Loucy (cell line): Measurements from ENCODE around the gene TRPV6.

Experiments
- H2AFZ ChIP-seq: fragments of 200-600 bp; sonication (generic); 2 replicates; pipeline ENCODE4 v1.6.0; 2016; ENCODE audit warnings: antibody characterized with exemption, mild to moderate bottlenecking, low read length, moderate library complexity
- H3F3A ChIP-seq: fragments of 200-600 bp; 2 replicates; pipeline ENCODE4 v1.6.0; 2016; ENCODE audit warnings: antibody characterized with exemption, low read depth, mild to moderate bottlenecking
- H3K27me3 ChIP-seq: fragments of 200-600 bp; sonication (generic); 2 replicates; pipeline ENCODE4 v1.6.1; 2014; ENCODE audit warnings: low read length, mild to moderate bottlenecking; ENCODE audit not compliant: insufficient read depth, poor library complexity, severe bottlenecking
- H3K36me3 ChIP-seq: fragments of 200-600 bp; sonication (generic); 2 replicates; pipeline ENCODE4 v1.6.1; 2016; ENCODE audit warnings: low read length; ENCODE audit not compliant: insufficient read depth
- H3K4me1 ChIP-seq: fragments of 200-600 bp; sonication (generic); 2 replicates; pipeline ENCODE4 v1.5.1; 2014; ENCODE audit warnings: low read length, mild to moderate bottlenecking; ENCODE audit not compliant: insufficient read depth, poor library complexity, severe bottlenecking
- H3K4me2 ChIP-seq: fragments of 200-600 bp; sonication (generic); 2 replicates; pipeline ENCODE4 v1.6.0; 2014; ENCODE audit warnings: antibody characterized with exemption, low read length, low read depth, mild to moderate bottlenecking; ENCODE audit not compliant: poor library complexity, severe bottlenecking
- H3K4me3 ChIP-seq: fragments of 200-600 bp; sonication (generic); 2 replicates; pipeline ENCODE4 v1.5.1; 2014; ENCODE audit warnings: low read length, mild to moderate bottlenecking, mixed read lengths; ENCODE audit not compliant: poor library complexity, severe bottlenecking
- H3K79me2 ChIP-seq: fragments of 200-600 bp; sonication (generic); 2 replicates; pipeline ENCODE4 v1.6.1; 2014; ENCODE audit warnings: low read length; ENCODE audit not compliant: insufficient read depth
- H3K9ac ChIP-seq: fragments of 200-600 bp; sonication (generic); 2 replicates; pipeline ENCODE4 v1.6.0; 2014; ENCODE audit warnings: mild to moderate bottlenecking, low read depth, low read length, moderate library complexity; ENCODE audit not compliant: poor library complexity, severe bottlenecking
- H3K9me2 ChIP-seq: fragments of 200-600 bp; sonication (generic); replicated peaks from 2 replicates; pipeline ENCODE4 v1.6.1; 2016; ENCODE audit warnings: low read depth, low read length, mixed read lengths
- H3K9me3 ChIP-seq: fragments of 200-600 bp; sonication (generic); 2 replicates; pipeline ENCODE4 v1.6.1; 2014; ENCODE audit warnings: mild to moderate bottlenecking, antibody characterized with exemption, low read length, low read depth; ENCODE audit not compliant: insufficient read depth
- H4K20me1 ChIP-seq: fragments of 200-600 bp; sonication (generic); 2 replicates; pipeline ENCODE4 v1.6.0; 2014; ENCODE audit warnings: antibody characterized with exemption, low read length, mild to moderate bottlenecking; ENCODE audit not compliant: insufficient read depth, poor library complexity, severe bottlenecking
- EZH2phosphoT487 ChIP-seq: fragments of 200-600 bp; IDR thresholded peaks from 2 replicates; pipeline ENCODE4 v1.6.1; 2018; ENCODE audit warnings: antibody characterized with exemption, mild to moderate bottlenecking, moderate library complexity, borderline replicate concordance
- TF ChIP-seq, protein P1 (sequence below): fragments of 200-600 bp; sonication (generic); conservative IDR thresholded peaks from 2 replicates; pipeline ENCODE4 v1.5.1; 2014; ENCODE audit warnings: mild to moderate bottlenecking, antibody characterized with exemption, low read length

The TRPV6 gene

GRCh38 chr7:142872106-142872675, 13.4 kb downstream of the TRPV6 start:
- Histone ChIP-seq H3F3A (no peaks in the 10 kb centered on the region), H3K9me2 (no peaks in the 10 kb centered on the region), H3K36me3 (peaks cover 30% of the 10 kb centered on the region; the same call in 1 of the 2 replicates), H3K4me1 (no peaks in the 10 kb centered on the region), H4K20me1 (no peaks in the 10 kb centered on the region), H2AFZ (no peak overlapping the region), H3K79me2 (no peaks in the 10 kb centered on the region), H3K9me3 (no peaks in the 10 kb centered on the region), H3K4me2 (no peak overlapping the region), H3K27me3 (no peaks in the 10 kb centered on the region), H3K4me3 (no peak overlapping the region), H3K9ac (no peak overlapping the region)
- TF ChIP-seq EZH2phosphoT487, result no peak
- TF ChIP-seq, protein P1, sequence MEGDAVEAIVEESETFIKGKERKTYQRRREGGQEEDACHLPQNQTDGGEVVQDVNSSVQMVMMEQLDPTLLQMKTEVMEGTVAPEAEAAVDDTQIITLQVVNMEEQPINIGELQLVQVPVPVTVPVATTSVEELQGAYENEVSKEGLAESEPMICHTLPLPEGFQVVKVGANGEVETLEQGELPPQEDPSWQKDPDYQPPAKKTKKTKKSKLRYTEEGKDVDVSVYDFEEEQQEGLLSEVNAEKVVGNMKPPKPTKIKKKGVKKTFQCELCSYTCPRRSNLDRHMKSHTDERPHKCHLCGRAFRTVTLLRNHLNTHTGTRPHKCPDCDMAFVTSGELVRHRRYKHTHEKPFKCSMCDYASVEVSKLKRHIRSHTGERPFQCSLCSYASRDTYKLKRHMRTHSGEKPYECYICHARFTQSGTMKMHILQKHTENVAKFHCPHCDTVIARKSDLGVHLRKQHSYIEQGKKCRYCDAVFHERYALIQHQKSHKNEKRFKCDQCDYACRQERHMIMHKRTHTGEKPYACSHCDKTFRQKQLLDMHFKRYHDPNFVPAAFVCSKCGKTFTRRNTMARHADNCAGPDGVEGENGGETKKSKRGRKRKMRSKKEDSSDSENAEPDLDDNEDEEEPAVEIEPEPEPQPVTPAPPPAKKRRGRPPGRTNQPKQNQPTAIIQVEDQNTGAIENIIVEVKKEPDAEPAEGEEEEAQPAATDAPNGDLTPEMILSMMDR, result no peak

GRCh38 chr7:142871260-142872105, 14.1 kb downstream of the TRPV6 start:
- Histone ChIP-seq H3K4me2 (no peak overlapping the region), H3K4me3 (no peak overlapping the region), H2AFZ (no peak overlapping the region), H3F3A (no peaks in the 10 kb centered on the region), H3K9me2 (no peaks in the 10 kb centered on the region), H3K9ac (no peak overlapping the region), H3K79me2 (no peaks in the 10 kb centered on the region), H3K36me3 (peaks cover 30% of the 10 kb centered on the region; the same call in 1 of the 2 replicates), H4K20me1 (no peaks in the 10 kb centered on the region), H3K9me3 (no peaks in the 10 kb centered on the region), H3K4me1 (no peaks in the 10 kb centered on the region), H3K27me3 (no peaks in the 10 kb centered on the region)
- TF ChIP-seq, protein P1, result no peak
- TF ChIP-seq EZH2phosphoT487, result no peak

DNA sequence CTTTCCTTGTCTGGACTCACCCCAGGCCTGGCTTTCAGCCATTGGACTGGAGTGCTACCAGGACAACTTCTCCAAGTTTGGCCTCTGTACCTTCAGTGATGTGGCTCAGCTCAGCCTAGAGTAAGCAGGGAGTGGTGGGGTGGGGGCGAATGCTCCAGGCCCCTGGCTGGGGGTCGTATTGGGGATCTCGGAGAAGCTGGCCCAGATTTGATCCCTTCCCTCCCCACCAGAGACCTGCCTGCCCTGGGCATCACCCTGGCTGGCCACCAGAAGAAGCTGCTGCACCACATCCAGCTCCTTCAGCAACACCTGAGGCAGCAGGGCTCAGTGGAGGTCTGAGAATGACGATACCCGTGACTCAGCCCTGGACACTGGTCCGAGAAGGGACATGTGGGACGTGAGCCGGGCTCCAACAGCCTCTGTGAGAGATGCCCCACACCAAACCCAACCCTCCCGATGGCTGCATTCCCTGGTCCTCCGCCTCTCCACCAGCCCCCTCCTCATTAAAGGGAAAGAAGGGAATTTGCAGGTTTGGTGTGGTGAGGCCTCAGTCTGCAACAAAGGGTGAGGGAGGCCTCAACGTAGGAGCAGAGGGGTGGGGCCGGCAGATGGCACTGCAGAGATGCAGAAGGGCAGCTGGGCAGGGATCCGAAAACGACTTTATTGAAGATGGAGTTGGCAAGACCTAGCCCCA, 14.8 kb downstream of the TRPV6 start:
- Histone ChIP-seq H3K4me1 (no peaks in the 10 kb centered on the region), H3K4me3 (no peak overlapping the region), H3K9ac (no peak overlapping the region), H3K36me3 (peaks cover 30% of the 10 kb centered on the region; the same call in 1 of the 2 replicates), H3K27me3 (no peaks in the 10 kb centered on the region), H3K4me2 (no peak overlapping the region), H3K9me2 (no peaks in the 10 kb centered on the region), H3K9me3 (no peaks in the 10 kb centered on the region), H3K79me2 (no peaks in the 10 kb centered on the region), H3F3A (no peaks in the 10 kb centered on the region), H2AFZ (no peak overlapping the region), H4K20me1 (no peaks in the 10 kb centered on the region)
- TF ChIP-seq EZH2phosphoT487, result no peak
- TF ChIP-seq, protein P1, result no peak
